ENCODE results near the gene PLA2G10.
"Not testable (repeated sequence)": the region's sequence is repeated elsewhere in the genome, so short reads cannot be mapped to it uniquely, and the experiment has no call there.

The PLA2G10 gene

GRCh38 chr16:14667347-14668266, 26.5 kb downstream of the PLA2G10 start:
- DNase-seq (ENCODE audit: low spot score): no peak

GRCh38 chr16:14658063-14658462, 36.0 kb downstream of the PLA2G10 start:
- no peak for DNase-seq (ENCODE audit: low spot score)

DNA sequence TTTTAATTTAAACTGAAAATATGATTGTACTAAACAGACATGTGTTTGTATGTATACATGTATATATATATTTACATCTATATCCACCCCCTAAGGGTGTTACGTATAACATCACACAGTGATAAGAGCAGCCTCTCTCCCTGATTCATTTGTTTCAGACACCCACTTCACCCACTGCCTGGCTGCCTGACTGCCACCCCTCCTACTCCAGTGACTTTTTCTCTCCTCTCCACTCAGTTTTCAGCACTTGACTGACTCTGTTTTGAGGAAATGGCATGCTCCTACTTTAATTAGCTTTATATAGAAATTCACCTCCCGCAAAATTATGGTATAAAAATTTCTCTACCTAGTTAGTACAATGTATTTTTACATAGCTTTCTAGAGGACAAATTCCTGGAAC, 41.4 kb downstream of the PLA2G10 start:
- no peak for DNase-seq (ENCODE audit: low spot score)

DNA sequence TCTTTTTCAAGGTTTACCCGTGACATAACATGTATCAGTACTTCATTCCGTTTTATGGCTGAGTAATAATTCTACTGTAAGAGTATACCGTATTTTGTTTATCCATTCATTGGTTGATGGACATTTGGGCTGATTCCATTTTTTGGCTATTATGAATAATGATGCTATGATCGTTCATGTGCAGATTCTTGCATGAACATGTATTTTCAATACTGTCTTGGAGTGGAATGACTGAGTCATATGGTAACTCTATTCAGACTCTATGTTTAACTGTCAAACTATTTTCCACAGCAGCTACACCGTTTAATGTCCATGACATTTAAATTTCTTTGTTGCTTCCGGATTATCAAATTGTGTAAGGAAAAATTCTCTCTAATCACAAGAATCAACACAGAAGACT, 43.5 kb downstream of the PLA2G10 start:
- no peak for DNase-seq (ENCODE audit: low spot score)

DNA sequence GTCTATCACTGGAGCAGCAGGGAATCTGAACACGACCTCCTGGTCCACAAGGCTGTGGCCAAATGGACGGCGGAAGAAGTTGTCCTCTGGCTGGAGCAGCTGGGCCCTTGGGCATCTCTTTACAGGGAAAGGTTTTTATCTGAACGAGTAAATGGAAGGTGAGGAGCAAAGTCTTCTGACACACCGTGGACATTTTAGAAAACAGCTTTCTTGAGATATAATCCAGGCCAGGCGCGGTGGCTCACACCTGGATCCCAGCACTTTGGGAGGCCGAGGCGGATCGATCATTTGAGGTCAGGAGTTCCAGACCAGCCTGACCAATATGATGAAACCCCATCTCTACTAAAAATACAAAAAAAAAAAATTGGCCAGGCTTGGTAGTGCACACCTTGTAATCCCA, 44.3 kb downstream of the PLA2G10 start:
- DNase-seq (ENCODE audit: low spot score): no peak

- no peak for DNase-seq (ENCODE audit: low spot score)
These were observed 52.2 kb downstream of the PLA2G10 start for GRCh38 chr16:14641926-14642325.

DNA sequence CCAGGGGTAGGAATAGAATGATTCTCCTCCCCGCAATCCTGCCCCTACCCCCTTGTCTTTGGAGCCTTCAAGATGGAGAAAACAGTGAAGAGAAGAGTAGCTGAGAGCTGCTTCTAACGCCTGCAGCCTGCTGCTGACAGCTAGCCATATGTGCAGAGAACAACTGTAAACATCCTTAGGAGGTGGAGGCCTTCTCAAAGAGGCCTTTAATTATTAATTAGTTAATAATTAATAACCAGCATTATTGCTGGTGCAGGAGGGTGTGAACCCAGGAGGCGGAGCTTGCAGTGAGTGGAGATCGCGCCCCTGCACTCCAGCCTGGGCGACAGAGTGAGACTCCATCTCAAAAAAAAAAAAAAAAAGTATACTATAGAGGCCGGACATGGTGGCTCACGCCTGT, 52.9 kb downstream of the PLA2G10 start:
- DNase-seq (ENCODE audit: low spot score): no peak

GRCh38 chr16:14640538-14640937, 53.6 kb downstream of the PLA2G10 start:
- no peak for DNase-seq (ENCODE audit: low spot score)

GRCh38 chr16:14636951-14637240, 57.2 kb downstream of the PLA2G10 start:
- DNase-seq (ENCODE audit: low spot score): not testable (repeated sequence)

DNA sequence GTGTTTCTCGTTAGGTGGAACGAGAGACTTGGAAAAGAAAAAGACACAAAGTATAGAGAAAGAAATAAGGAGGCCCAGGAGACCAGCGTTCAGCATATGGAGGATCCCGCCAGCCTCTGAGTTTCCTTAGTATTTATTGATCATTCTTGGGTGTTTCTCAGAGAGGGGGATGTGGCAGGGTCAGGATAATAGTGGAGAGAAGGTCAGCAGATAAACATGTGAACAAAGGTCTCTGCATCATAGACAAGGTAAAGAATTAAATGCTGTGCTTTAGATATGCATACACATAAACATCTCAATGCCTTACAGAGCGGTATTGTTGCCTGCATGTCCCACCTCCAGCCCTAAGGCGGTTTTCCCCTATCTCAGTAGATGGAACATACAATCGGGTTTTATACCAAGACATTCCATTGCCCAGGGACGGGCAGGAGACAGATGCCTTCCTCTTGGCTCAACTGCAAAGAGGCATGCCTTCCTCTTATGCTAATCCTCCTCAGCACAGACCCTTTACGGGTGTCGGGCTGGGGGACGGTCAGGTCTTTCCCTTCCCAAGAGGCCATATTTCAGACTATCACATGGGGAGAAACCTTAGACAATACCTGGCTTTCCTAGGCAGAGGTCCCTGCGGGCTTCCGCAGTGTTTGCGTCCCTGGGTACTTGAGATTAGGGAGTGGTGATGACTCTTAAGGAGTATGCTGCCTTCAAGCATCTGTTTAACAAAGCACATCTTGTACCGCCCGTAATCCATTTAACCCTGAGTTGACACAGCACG, 57.7 kb downstream of the PLA2G10 start:
- DNase-seq (ENCODE audit: low spot score): not testable (repeated sequence)

- no peak for DNase-seq (ENCODE audit: low spot score)
These were observed 58.5 kb downstream of the PLA2G10 start for GRCh38 chr16:14635395-14636165.

GRCh38 chr16:14634389-14634725, 59.8 kb downstream of the PLA2G10 start:
- no peak for DNase-seq (ENCODE audit: low spot score)

- DNase-seq (ENCODE audit: low spot score): peak; percentile 91
These were observed 61.2 kb downstream of the PLA2G10 start, which contains the start of gene BFAR for GRCh38 chr16:14632693-14633569. BFAR (plus strand) TSS chr16:14632951; CDS start chr16:14644347, 11,396 bp downstream.

DNA sequence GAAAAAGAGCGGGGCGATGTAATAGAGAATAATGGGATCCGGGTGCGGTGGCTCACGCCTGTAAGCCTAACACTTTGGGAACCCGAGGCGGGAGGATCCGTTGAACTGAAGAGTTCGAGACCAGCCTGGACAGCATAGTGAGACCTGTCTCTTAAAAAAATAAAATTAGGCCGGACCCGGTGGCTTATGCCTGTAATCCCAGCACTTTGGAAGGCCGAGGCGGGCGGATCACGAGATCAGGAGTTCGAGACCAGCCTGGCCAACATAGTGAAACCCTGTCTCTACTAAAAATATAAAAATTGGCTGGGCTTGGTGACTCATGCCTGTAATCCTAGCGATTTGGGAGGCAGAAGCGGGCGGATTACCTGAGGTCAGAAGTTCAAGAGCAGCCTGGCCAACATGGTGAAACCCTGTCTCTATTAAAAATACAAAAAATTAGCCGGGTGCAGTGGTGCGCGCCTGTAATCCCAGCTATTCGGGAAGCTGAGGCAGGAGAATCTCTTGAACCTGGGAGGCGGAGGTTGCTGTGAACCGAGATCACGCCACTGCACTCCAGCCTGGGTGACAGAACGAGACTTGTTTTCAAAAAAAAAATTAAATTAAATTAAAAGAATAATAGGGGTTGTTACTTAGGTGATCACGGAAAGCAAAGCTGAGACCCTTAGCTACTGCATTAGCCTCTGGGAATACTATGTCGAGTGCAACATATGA, 63.3 kb downstream of the PLA2G10 start:
- not testable (repeated sequence) for DNase-seq (ENCODE audit: low spot score)

DNA sequence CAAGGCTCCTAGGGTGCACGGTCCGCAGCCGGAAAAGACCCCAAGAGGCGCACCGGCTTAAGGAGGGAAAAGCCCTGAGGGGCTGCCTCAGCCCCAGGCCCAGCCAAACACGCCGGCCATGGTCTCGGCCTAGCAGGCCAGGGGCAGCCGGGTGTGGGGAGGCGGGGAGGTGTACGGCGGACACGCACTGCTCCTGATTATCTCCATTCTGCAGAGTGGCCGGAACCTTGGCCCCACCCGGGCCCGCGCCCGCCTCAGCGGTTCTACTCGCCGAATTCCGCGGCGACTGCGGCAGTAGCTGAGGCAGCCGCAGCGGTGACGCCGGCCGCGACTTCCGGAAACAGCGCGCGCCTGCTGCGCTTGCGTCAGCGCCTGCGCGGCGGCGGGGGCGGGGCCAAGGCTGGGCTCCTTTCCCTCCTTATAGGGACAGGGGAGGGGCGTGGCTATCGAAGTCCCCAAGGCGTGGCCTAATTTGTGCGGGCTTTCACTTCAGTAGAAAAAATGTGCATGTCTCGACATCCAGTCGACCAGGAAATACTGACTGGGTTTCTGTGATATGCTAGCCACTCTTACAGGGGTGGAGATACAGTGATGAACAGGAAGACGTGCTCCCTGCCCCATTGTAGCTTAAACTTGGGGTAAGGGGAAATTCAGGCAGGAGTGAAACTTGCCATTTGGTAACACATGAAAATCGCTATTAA, 64.0 kb downstream of the PLA2G10 start, which contains the start of gene PARN:
PARN (minus strand) TSS at position 342 of the 701 bp plus-strand sequence; CDS start at position 207, 135 bp downstream.
- DNase-seq (ENCODE audit: low spot score): peak; percentile 96

GRCh38 chr16:14629612-14629918, 64.5 kb downstream of the PLA2G10 start:
- no peak for DNase-seq (ENCODE audit: low spot score)

DNA sequence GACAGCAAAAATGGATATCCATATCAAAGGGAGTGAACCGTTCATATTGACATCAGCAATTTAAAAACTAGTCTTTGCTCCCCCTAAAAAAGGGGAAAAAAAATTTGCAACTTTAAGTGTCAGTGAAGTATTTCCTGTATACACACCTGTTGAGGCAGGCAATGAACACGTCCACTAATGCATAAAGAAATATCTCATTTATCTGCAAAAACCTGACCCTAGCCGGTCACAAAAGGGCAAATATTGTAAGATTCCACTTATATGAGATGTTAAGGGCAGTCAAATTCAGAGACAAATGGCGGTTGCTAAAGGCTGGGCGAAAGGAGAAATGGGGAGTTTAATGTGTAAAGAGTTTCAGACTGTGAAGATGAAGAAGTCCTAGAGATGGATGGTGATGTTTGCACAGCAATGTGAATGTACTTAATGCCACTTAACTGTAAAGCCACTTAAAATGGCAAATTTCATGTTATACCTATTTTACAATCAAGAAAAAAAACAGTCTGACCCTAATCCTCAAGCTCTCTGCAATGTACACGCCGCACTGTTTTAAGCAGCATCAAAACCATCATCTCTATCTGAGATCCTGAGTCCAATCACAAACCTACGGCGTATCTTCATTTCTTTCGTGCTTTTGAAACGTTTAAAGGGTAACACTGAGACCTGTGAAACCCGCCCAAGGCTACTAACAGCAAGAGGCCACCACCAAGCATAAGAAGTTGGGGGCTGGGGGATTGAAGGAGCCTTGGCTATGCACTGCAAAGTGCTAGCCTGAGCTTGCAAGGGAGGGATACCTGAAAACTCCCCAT, 65.1 kb downstream of the PLA2G10 start:
- DNase-seq (ENCODE audit: low spot score): peak; percentile 15

GRCh38 chr16:14627078-14627477, 67.0 kb downstream of the PLA2G10 start:
- DNase-seq (ENCODE audit: low spot score): no peak
